Measurements from ENCODE around the gene MAST4.

Gene MAST4

DNA sequence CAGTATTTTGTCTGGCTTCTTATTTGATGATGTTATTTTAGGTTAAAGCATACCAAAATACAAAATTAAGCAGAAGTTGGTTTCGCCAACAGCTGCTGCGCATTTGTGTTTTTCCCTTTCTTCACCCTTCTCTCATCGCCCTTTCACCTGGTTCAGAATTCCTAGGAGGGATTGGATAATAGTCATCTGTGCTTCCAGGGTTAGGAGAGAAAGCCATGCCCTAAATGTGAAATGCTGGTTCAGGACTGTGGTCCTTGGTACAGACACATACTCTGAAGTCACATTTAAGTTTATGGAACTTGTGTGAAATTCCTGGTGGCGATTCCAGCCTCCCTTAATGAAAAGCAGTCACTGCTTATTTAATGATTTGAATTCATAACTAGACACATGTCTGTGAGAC is 7.7 kb downstream of the MAST4 start:
- DNase-seq: no peak

DNA sequence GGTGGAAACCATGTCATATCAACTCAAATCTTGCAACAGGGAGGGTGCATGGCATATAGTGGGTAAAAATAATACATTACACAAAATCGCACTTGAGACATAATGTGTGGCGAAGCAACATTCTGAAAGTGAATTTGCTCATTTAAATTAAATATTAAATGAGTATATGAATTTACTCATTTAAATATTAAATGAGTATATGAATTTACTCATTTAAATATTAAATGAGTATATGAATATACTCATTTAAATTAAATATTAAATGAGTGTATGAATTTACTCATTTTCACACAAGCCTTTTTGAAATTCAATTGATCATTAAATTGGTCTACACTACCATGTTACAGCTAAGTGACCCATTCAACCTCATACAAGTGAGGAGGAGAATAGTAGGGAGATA is 10.5 kb downstream of the MAST4 start:
- DNase-seq: no peak

DNA sequence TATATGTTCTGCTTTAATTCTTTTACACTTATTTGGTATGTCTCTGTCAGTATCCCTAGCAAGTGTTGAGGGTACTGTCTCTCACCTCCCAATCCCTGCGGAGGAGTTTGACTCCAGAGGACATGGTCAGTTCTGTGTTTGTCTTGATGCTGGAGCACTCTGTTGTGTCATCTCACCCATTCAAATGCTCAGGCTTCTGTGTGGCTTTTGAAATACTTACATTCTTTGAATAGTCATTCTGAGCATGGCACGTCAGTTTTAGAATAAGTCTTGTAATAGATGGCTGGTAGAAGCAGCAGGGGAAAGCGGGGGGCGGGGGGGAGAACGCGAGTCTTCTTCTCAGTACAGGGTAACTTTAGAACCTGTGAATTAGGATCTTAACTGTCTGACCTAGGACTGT is 12.3 kb downstream of the MAST4 start:
- no peak for DNase-seq

DNA sequence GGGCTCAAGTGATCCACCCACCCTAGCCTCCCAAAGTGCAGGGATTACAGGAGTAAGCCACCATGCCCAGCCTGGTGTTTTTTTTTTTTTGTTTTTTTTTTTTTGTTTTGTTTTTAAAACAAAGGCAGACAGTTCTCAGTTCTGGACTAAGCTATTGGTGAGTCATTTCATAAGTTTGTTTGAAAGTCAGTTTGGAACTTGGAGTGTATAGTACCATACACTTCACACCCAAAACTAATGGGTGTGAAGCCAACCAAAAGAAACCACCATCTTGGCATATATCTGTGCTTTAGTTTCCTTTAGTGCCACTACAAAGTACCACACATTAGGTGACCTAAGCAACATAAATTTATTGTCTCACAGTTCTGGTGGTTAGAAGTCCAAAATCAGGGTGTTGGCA is 13.4 kb downstream of the MAST4 start:
- DNase-seq: no peak

DNA sequence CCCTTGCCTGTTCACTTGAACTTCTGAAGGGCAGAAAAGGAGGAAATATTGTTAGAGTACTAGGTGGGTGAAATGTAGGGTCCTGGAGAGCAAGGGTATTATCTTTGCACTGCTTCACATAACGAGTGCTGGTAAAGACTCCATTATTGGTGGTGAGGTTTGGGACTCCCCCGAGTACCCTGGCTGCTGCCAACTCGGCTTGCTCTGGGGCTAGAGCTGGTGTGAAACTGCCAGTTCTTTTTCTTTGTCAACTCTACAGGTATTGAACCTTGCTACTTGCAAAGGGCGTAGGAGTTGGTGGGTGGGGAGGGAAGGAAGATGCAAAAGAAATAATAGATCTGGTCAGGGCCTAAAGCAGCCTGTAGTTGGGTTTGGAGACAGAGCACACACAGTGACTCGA is 16.0 kb downstream of the MAST4 start:
- DNase-seq: no peak

DNA sequence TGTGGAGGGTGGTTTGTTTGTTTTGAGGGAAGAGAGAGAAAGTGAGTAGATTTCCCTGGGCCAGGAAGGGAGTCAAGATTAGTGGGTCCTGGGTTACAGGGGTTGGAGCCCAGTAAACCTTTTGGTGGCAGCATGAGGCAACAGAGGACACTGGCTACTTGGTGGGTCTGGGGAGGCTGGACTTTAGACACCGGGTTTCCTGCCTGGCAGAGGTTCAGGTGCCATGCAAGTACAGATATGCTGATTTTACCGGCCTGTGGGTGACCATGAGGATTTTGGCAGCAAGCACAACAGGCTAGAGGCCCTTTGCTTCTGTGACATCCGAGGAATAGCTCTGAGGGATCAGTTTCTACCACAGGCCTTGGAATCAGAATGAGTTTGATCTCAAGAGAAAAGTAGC is 18.9 kb downstream of the MAST4 start:
- DNase-seq: no peak

DNA sequence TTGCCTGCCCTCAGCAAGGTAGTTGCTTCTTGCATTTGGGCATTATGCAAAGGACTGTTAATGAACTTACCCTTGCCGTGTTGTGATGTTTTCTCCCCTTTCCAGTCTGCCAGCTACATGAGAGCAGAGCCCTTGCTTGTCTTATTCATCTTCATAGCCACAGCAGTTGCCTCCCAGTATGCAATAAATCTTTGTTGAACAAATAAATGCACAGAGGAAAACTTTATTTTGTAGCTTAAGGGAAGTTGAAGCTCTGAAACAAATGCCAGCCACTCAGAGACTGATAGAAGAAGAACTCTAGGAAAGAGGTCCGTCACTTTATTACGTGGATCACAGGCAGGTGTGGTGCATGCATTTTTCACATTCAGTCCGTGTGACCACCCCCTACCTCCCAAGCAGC is 19.7 kb downstream of the MAST4 start:
- no peak for DNase-seq

DNA sequence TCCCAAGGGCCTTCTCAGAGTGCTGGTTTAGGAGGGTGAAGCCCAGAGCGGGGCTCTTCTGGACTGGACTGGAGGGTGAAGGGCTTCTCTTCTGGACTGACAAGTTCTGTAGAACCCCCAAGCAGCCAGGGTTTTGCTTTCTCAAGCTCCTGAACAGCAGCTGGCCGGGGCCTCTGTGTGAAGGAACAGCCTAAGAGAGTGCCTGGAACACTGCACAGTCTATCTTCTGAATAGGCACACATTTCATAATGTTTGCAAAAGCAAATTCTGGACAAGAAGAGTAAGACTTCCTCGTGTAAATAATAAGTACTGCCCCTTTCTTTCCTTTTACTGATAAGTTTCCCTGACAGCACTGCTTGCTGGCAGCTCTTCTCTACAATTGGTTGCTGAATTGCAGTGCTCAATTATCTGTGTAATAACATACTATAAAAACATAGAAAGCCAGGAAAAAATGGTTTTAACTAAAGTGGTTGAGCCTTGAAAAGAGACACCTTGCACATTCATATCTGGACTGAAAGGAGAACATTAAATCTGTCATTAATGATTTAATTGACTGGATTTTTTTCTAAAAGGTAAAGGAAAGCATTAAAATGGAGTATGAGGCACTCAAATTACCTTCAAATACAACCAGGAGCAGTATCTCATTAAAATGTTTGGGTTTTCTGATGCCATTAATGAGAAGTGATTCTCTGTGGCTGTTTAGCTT is 20.5 kb downstream of the MAST4 start:
- DNase-seq: no peak

DNA sequence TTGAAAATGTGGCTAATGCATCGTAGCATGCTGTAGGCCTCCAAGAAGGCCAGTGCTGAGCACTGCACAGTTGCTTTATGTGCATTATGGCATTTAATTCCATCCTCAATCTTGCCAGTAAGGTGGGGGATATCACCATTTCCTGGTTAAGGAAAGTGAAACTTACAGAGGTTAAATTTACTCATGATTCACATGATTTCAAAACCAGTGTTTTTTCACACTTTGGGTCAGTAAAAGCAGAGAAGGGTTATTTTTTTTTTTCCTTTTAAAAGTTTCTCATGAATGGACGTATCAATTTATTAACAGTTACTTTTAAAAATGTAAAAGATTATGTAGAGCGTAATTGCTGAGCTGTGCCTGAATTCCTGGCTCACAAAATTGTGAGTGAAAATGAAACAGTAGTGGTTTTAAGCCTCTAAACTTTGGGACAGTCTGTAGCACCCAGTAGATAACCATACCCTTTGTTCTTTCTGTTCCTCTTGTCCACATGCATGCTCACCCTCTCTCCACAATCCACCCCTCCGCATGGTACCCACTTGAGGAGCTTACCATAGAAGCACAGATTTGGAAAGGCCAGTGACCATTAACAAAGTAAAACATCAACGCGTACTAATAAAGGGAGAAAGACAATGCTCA is 21.2 kb downstream of the MAST4 start:
- DNase-seq: no peak

DNA sequence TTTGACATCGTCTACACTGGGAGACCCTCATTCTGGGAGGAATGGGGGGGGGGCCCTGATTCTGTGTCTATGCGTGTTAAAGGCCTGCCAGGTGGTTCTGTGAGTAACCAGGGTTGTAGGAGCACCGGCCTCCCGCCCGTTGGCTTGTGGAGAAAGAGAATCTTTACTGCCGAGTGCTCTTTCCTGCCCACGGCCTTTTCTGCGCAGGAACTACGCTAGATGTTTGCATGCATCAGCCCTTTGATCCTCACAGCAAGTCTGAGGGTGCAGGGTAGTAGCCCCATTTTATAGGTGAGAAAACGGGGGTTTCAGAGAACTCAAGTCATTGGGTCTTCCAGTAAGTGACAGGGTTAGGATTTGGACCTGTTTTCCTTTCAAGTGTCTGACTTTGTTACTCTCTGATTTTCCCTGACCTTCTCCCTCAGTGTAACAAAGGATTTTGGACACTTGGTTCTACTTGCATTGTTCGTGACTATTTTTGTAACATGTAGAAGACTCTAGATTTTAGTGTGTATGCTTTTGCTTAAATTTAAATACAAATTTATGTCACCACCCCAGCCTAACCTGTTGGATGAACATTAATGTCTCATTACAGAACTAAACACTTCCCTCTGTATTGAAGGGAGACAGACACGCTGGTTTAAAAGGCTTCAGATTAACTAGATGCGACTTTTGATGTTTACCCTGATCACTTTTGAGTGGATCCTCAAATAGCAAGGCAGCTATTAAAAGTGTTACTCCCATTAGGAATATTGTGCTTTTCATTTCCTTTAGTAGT is 22.0 kb downstream of the MAST4 start:
- DNase-seq: no peak

DNA sequence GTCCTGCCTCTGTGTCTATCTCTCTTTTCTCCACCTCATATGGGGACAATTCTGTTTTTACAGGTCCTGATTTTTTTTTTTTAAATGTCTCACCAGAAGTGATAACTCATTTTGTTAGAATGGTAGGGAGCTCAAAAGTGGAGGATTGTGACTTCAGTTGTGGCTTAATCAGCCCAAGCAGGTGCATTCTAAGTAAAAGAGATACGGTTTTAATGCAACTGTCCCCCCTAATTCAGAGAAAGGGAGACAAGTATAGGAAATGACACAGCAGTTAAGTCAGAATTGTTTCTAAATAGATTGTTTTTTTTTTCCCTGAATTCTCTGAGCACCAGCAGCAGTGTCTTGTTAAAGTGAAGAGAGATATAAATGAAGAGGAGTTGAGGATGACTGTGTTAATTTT is 24.5 kb downstream of the MAST4 start:
- no peak for DNase-seq

DNA sequence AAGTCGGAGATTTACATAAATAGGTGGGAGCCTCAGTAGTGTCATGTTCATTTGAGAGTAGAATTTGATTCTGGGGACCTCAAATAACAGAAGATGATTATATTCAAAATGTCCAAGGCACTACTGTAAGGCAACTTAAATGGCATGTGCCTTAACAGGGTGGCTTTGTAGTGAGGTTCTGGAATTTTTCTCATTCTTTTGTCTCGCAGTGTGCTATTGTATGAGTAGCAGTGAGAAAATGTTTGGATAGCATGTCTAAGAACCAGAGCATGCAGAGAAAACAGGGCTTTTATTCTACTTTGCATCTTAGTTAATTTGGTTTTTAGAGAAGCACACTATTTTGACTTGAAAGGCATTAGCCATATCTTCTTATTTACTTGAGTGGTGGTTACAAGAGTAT is 25.0 kb downstream of the MAST4 start:
- DNase-seq: peak; percentile 49

DNA sequence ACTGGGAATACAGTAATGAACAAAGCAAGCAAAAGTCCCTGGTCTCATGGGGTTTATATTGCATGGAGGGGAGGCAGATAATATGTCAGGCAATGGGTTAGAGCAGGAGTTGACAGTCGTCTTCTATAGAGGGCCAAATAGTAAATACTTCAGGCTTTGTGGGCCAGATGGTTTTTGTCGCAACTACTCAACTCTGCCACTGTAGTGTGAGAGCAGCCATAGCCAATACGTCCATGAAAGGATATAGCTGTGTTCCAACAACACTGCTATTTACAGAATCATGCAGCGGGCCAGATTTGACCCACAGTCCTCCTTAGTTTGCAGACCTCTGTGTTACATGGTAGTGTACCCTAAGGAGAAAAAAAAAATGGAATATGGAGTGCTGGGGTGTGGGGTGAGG is 25.5 kb downstream of the MAST4 start:
- no peak for DNase-seq

DNA sequence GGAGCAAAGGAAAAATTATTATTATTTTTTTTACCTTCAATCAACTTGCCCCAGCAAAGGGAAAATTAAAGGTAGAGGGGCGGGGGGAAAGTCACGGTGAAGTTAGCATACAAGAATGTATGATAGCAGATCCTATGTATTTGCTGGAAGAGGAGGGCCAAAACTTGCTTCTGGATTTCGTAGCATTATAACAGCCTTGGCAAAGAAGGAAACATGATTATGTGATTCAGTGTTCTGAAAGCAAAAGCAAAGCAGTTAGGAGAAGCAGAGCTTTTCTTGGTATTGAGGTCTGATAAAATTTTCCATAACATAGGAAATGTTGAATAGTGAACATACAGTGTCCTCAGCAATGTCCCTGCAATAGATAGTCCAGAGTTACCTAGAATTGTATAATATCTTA is 32.4 kb downstream of the MAST4 start:
- no peak for DNase-seq

DNA sequence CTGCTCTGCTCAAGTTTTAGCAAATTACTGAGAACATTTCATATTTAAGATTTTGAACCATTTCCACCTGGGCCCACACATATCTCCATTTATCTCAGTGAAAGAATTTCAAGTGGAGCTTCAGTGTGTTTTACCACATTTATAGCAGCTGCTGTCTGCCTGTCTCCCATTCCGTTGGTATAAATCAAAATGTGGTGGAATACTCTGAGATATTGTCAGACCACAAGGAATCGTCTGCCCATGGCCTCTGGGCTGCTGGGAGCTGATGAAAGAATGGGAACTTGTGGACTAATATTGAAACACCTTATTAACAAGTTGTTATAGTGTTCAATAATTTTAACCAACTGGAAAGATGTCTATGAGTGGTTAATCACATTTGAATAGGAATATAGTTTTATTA is 33.3 kb downstream of the MAST4 start:
- peak; percentile 32 for DNase-seq

DNA sequence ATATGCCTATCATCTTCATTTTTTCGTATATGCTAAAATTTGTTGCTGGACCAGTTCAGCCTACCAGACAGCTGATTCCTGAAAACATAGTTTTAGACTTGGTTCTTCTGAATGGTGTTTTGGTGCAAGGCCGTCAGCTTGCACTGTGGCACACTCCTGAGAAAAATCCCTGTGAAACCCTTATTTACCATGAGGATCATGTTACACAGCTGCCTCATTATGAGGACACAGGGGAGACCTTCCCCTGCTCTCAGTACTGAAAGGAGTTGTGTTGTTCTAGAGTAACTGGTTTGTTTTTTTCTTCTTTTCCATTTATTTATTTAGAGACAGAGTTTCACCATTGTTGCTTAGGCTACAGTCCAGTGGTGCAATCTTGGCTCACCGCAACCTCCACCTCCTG is 37.6 kb downstream of the MAST4 start:
- no peak for DNase-seq

DNA sequence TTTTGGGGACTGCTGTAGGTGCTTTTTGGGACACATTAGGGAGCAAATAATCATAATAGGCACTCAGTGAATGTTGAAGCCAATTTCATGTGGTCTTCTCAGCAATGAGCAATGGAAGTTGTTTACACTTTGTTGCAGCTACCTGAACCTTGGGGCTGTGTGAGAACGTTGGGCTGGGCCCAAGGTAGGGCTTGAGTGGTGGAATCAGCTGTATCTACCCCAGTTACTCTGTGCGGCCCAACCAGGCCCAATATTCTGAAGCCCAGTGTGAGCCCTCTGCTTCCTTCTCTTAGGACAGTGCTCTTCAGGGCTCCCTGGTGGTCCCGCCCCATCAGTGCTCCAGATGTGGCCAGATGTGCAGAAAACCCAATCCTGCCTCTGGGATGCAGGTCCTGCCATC is 38.4 kb downstream of the MAST4 start:
- no peak for DNase-seq

DNA sequence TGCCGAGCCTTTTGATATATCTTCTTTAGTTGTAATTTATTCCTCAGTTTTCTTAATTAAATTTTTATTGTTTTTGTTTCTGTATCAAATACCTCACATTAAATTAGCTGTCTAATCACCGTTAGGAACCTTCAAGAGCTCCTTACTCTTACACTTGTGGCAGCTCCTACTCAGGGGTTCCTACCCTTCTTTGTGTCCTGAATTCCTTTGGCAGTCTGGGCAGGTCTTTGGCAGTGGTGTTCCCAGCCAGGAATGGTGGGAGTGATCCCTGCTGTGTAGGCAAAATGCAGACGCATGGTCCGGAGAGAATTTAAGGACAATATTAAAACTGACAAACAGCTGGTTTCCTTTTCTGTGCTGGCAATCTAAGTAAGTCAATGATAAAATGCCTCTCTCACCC is 41.8 kb downstream of the MAST4 start:
- no peak for DNase-seq

DNA sequence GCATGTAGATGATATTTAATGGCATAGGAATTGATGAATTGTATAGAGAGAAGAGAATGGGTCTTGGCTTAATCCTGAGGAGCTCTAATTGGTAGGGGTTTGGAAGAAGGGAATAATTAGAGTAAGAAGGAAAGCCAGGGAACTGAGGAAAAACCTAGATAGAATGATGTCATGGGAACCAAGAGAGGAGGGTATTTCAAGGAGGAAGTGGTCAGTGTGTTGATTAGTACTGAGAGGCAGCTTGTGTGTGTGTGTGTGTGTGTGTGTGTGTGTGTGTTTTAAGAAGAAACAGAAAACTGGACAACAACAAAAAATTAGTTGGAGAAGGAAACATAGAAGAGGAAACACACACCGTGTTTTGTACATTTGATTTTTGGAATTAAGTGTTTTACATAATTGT is 42.8 kb downstream of the MAST4 start:
- DNase-seq: no peak

DNA sequence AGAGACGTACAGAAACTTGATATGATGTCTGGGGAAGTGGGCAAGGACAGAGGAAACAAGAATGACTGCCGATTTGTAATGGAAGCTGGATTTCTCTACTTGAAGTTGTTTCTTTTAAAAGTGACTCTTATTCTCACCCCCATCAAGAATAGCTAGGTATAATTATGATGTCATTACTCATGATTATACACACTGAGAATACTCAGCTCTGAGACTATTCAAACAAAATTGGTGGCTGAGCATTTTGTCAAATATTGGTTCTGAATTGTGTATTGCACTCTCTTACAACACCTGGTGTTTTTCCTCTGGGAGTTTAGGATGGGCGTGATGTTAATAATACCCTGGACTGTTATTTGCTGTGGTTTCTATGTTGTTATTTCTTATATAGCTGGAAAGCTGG is 46.3 kb downstream of the MAST4 start:
- DNase-seq: no peak

DNA sequence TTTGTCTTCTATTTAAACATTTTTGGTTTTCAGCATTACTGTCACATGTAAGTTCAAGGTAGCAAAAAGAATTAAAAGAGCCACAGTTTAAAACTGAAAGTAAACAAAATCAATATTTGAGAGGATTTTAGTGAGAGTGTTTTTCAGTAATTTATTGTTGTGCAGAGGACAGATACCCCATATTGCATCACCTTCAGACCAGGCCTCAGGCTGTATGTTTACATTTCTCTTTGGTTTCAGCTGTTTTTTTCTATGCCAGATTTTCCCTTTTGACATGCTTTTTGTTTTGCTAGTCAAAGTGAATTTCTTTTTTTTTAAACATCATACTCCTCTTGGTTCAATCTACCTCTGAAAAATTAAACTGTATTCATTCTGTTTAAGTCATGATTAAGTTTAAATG is 47.2 kb downstream of the MAST4 start:
- DNase-seq: no peak

DNA sequence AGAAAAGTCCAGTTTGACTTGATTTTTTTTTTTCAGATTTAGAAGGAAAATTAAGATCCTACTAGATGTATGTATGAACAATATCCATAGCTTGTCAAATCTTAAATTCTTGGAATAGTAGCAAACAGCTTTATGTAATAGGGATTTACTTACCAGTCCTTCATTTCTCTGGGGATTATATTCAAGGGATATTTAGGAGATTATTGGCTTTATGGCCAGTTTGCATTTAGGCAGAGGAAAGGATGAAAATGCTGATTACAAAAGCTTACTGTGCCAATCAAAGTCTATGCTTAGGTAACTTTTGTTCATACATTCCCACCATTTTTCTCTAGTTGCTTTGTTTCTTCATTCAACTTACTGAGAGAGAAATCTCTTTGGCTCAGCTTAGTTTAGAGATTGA is 47.9 kb downstream of the MAST4 start:
- no peak for DNase-seq

DNA sequence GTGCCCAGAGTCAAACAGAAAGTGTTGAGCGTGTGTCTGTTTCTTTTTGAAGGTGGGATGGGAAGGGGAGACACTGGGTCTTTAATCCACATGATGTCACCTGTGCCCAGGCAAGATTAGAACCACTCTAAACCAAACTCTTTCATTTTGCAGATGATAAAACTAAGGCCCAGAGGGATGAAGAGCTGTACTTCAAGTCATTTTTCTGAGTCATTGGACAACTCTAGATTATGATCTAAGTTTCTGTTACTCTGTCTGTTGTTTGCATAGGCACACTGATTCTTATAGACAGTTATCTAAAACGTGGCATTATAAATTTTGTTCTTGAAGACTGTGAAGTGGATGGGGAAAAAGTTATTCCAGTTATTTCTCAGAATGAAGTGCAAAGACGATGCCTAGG is 48.8 kb downstream of the MAST4 start:
- DNase-seq: no peak

DNA sequence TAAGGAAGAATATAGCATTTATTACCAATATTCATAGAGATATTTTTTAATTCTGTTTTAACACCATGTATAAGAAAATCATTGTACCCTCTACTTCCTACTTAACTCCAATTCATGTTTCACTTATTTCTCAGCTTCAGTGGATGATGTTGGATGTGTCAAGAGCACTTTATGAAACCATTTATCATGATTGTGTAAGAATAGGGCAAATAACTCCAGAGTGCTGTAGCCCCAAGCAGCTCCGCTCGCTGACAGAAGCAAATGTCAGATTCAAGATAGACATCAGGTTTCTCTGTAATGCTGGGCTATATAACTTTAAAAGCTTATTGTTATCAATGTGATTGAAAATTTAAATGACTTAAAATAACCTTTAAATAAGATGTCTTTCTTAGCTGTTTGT is 50.4 kb downstream of the MAST4 start:
- DNase-seq: peak; percentile 42

Data from fibroblast of skin of abdomen (primary cell).